Mesothelial cell of epicardium (in vitro differentiated cells): ENCODE data around the gene TSGA10IP. TPM values are rescaled to one million over a fixed set of nuclear protein-coding genes. Genes with fewer than 3 reads are reported as not detected.

Experiments
- DNase-seq, 2 experiments: peaks; one replicate each; pipeline ENCODE4 v3.0.0; 2021; ENCODE audit warnings: low spot score in 2 of 2; ENCODE audit not compliant: unreplicated experiment in 2 of 2
- H3K27ac Mint-ChIP-seq: 2 replicates; pipeline ENCODE4 v1.8.0; 2021; ENCODE audit warnings: mixed read lengths
- H3K27me3 Mint-ChIP-seq: 2 replicates; pipeline ENCODE4 v1.8.0; 2021; ENCODE audit warnings: low read depth, mixed read lengths
- H3K36me3 Mint-ChIP-seq: 2 replicates; pipeline ENCODE4 v1.8.0; 2021; ENCODE audit warnings: mixed read lengths
- H3K4me1 Mint-ChIP-seq: 2 replicates; pipeline ENCODE4 v1.8.0; 2021; ENCODE audit warnings: mixed read lengths
- H3K4me3 Mint-ChIP-seq: 2 replicates; pipeline ENCODE4 v1.8.0; 2021; ENCODE audit warnings: mild to moderate bottlenecking, moderate library complexity, mixed read lengths
- H3K9me3 Mint-ChIP-seq: 2 replicates; pipeline ENCODE4 v1.8.0; 2021; ENCODE audit warnings: mixed read lengths
- CTCF ChIP-seq: fragments of 200-600 bp; sonication (generic); IDR thresholded peaks from one replicate; pipeline ENCODE4 v1.5.0; 2021; ENCODE audit warnings: antibody characterized with exemption; ENCODE audit not compliant: unreplicated experiment
- total RNA-seq: library from RNA; stranded (reverse); gene quantifications from 3 replicates; pipeline ENCODE4 v1.2.1, GENCODE V29; 2021

Gene TSGA10IP
- not detected in 3 replicates for total RNA-seq

GRCh38 chr11:65945430-65945911 is at the start of gene TSGA10IP:
Gene TSGA10IP, plus strand, starts transcription at chr11:65945480. Its CDS starts 196 bp downstream, at chr11:65945676.
- no peak for TF ChIP-seq CTCF
- H3K4me1 Mint-ChIP-seq = no peaks in the 10 kb centered on the region
- H3K9me3 Mint-ChIP-seq = no peaks in the 10 kb centered on the region
- no peak for DNase-seq
- no peak within 1 kb of the TSS for H3K27ac Mint-ChIP-seq
- peaks cover 23% of the 10 kb centered on the region for H3K27me3 Mint-ChIP-seq
- H3K4me3 Mint-ChIP-seq = no peak within 1 kb of the TSS
- no peaks in the 10 kb centered on the region for H3K36me3 Mint-ChIP-seq

- H3K4me1 Mint-ChIP-seq = peaks cover 13% of the 10 kb centered on the region
- no peak for DNase-seq
- no peaks in the 10 kb centered on the region for H3K36me3 Mint-ChIP-seq
- no peak overlapping the region for H3K4me3 Mint-ChIP-seq
- no peak for TF ChIP-seq CTCF
- peaks cover 55% of the 10 kb centered on the region for H3K27me3 Mint-ChIP-seq
- no peaks in the 10 kb centered on the region for H3K9me3 Mint-ChIP-seq
- no peak overlapping the region for H3K27ac Mint-ChIP-seq
These were observed 49.7 kb upstream of the TSGA10IP start for GRCh38 chr11:65895482-65895981.

- H3K27me3 Mint-ChIP-seq = peaks cover 63% of the 10 kb centered on the region
- TF ChIP-seq CTCF = no peak
- H3K27ac Mint-ChIP-seq = no peak overlapping the region
These were observed 49.0 kb upstream of the TSGA10IP start for GRCh38 chr11:65896034-65896999.

GRCh38 chr11:65897020-65897471 is 48.2 kb upstream of the TSGA10IP start:
- Mint-ChIP-seq H3K9me3 (no peaks in the 10 kb centered on the region), H3K27me3 (peaks cover 70% of the 10 kb centered on the region), H3K27ac (no peak overlapping the region), H3K4me1 (peaks cover 11% of the 10 kb centered on the region), H3K4me3 (no peak overlapping the region), H3K36me3 (no peaks in the 10 kb centered on the region)
- no peak for DNase-seq
- no peak for TF ChIP-seq CTCF

More at GRCh38 chr11:65896034-65896999, 49.0 kb upstream of the TSGA10IP start:
- no peak for DNase-seq
- peaks cover 13% of the 10 kb centered on the region for H3K4me1 Mint-ChIP-seq
- H3K36me3 Mint-ChIP-seq = no peaks in the 10 kb centered on the region
- no peaks in the 10 kb centered on the region for H3K9me3 Mint-ChIP-seq
- H3K4me3 Mint-ChIP-seq = no peak overlapping the region

GRCh38 chr11:65898656-65899355 is 46.5 kb upstream of the TSGA10IP start:
- peak overlapping the region; percentile 53 for H3K27ac Mint-ChIP-seq
- no peak for DNase-seq
- H3K36me3 Mint-ChIP-seq = no peaks in the 10 kb centered on the region
- peaks cover 3% of the 10 kb centered on the region for H3K4me1 Mint-ChIP-seq
- TF ChIP-seq CTCF = no peak
- H3K27me3 Mint-ChIP-seq = peaks cover 81% of the 10 kb centered on the region
- no peaks in the 10 kb centered on the region for H3K9me3 Mint-ChIP-seq
- peak overlapping the region; percentile 62 for H3K4me3 Mint-ChIP-seq
